HG03575 (cell line): ENCODE results near the gene MATN1.

Experiments
- ATAC-seq: cut with Tn5 transposase; IDR thresholded peaks from one replicate; pipeline ENCODE4 v1.9.1; 2021; ENCODE audit not compliant: unreplicated experiment, insufficient number of reproducible peaks, low FRiP score; ENCODE audit errors: extremely low read depth

MATN1 gene

DNA sequence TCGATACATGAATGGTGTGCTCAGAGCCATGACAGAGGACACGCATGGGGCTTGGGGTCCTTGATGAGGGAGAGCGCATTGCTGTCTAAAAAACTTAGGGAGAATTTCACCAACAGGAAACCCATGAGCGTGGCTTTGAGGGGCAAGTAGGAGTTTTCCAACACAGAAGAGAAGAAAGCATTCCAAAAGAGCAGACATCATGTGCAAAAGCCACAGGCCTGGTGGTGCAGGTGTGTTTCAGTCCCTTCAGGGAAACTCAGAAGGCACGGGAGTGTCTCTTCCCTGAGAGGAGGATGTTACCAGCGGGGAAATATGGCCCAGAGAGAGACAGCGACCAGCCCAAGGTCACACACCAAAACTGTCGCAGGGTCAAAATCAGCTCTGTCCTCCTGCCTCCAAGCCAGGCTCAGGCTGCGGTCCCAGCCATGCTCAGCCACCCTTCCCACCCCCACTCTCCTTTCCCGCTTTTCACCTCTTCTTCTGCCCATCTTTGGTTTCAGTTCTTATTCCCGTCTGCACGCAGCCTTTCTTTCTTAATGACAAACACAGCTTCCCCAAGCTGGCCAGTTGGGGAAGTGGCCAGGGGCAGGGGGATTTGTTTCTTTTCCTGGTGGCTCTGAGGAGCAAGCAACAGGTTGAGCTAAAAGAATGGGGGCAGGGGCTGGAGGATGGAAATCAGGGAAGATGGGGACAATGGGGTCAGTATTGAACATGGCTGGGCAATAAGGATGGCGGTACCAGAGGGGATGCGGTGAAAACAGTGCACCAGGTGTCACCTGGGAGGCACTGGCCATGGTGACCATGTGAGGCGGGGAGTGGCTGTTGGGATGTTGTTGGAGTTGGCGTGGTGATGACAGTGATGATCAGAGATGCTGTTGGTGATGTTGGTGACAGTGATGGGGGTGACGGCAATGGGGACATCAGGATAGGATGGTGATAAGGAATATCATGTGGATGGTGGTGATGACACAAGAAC lies 23.9 kb upstream of the MATN1 start:
- ATAC-seq: no peak

DNA sequence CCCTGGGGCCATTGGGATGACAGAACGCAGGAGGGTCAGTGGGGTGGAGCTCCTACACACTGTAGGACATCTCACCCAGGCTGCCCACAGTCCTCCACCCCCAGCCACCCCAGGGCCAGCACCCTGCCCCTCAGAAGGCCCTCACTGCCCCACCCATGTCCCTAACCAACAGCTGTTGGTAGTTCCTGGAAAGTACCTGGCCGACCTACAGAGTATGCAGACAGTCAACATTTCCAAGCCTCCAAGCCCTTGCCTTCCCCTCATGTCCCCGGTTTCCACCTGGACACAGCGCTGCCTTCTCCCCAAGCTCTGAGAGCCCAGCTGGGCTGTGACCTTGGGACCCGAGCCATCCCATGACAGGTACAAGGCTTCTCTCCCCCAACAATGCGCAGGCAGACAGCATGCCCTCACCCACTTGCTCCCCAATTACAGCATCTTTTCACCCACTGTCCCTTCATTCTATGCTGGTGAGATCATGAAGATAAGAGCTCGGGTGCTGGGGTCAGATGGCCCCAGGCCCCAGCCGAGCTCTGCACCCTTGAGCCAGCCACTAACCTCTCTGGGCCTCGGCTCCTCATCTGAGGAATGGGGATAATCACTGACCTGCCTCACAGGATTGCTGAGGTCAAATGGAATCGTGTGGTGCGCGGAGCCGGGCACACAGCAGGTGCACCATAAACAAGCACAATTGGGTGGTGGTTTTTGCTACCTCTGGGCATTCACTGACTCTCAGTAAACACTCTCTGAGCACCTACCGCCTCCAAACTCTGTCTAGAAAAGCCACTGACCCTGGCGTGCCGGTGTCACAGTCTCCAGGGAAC lies 23.0 kb upstream of the MATN1 start:
- no peak for ATAC-seq

DNA sequence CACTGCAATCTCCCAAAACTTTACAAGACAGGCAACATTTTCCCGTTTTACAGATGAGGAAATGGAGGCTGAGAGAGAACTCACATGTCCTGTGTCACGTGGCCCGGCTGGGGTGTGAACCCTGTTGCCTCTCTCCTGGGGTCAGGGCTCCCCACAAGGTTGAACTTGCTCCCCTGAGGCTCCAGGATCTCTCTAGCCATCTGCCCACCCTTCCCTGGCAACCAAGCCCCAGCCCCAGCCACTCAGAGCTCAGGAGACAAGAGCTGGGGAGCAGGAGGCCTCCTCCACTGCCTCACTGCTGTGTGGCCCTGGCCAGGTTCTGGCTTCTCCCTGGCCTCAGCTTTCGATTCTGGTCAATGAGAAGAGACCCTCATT lies 22.4 kb upstream of the MATN1 start:
- no peak for ATAC-seq

DNA sequence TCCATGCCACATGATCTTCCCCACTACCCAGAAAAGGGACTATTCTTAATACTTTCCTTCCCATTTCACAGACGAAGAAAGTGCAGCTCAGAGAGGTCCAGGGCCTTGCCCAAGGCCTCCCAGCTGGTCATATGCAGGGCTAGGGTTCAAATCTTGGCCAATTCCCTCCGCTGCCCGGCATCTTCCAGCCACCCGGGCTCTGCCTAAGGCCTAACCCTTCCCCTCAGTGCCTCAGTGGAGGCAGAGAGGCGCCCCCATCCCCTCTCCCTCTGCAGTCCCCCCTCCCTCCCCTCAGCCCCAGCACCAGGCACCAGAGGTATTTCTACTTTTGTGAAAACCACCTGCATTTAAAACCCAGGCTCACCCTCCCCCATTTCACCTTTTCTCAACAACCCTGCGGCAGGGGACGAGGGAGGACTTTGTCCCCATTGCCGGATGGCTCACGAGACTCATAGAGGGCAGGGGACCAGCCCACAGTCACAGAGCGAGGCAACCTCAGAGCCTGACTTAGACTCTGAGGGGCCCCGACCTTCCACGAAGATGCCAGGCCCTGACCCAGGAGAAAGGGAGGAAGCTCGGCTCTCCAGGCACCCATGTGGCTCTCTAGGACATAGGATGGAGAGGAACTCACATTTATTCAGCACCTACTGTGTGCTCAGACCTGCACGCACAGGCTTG lies 21.9 kb upstream of the MATN1 start:
- ATAC-seq: no peak

DNA sequence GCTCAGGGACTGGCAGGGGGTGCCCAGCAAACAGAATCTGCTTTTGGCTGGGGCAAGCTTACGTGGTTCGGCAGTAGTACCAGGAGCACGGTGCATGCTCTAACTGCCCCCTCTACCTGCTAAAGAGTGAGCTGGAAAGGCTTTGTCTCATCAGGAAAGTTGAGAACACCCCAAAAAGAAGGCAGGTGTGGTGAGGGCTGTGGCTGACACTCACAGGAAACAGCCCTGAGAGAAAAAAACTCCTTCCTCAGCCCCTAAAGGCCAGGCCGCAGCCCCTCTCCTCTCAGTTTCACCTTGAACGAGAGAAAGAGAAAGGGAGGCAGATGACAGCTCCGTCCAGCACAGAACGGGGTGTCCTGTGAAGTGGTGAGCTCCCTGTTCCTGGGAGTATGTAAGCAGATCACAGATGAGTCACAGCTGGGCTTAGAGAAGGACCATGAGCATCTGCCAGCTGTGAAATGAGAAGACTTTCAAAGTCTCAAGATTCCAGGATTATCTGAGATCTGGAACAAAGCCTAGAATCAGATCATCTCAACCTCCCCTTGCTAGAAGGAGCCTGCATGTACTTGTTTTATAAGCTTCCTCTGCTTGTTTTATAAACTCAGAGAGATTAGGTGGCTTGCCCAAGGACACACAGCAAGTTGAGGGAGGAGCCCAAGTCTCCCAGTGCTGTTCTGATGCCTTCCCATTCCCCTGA lies 20.8 kb upstream of the MATN1 start:
- no peak for ATAC-seq

DNA sequence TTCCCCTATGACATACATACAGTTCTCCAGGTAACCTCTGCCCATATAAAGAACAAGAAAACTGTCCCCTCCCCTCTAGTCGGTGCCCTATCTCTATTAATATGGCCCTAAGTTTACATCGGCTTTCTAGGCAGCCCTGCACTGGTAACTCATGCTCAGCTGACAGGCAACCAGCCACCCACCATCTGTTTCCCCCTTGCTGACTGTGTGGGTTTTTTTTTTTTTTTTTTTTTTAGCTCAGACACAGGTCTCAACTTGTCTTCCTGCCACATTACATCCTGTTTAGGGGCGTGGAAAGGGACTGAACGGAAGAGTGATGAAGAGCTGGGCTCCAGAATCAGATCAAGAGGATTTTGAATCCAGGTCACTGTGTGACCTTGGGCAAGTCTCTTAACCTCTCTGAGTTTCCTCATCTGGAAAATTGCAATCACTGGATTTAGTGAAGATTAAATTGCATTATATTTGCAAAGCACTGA lies 20.2 kb upstream of the MATN1 start:
- no peak for ATAC-seq

DNA sequence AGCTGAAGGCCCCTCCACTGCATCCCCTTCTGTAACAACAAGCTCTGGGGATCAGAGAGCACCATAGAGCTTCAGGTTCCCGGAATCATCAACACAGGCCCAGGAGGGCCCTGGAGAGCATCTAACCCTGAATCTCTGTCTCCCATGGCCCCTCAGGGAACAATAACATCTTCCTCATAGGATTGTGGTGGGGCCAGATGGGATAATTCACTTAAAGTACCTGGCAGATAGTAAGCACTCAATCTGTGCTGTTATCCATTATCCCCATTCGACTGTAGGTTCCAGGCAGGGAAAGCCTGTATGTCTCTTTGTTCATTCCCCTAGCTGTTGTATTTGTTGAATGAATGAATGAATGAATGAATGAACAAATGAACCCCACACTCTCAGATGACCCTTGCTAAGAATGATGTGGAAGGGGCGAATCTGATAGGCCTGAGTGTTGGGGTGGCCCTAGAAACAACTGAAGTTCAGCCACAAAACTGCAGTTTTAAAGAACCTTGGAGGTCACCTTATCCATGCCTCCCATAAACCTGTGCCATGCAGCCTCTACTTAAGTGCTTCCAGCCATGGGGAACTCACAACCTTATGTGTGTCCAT lies 19.7 kb upstream of the MATN1 start:
- no peak for ATAC-seq

DNA sequence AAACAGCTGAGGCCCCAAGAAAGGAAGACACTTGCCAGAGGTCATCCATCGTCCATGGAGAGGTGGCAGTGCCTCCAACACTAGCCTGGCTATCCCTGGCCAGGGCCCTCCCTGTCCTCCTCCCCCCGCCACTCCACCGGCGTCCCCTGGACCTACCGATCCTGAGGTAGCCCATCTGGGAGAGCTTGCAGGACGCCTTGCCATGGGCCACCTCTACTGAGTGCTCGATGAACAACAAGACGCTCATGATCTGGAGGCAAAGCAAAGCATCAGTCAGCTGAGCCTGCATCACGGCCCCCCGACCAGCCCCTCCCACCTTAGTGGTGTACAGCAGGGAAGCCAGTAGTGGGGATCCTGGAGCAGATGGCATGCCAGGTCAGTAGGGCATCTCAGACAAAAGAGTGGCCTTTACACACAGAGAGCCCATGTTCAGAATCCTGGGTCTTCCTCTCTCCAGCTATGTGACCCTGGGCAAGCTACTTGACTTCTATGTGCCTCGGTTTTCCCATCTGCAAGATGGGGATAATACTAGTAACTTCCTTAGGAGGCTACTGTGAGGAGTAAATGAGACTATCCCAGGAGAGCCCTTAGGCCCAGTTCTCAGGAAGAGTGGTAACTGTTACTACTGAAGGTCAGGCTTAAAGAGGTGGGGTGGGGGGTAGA lies 19.0 kb upstream of the MATN1 start:
- ATAC-seq: no peak

DNA sequence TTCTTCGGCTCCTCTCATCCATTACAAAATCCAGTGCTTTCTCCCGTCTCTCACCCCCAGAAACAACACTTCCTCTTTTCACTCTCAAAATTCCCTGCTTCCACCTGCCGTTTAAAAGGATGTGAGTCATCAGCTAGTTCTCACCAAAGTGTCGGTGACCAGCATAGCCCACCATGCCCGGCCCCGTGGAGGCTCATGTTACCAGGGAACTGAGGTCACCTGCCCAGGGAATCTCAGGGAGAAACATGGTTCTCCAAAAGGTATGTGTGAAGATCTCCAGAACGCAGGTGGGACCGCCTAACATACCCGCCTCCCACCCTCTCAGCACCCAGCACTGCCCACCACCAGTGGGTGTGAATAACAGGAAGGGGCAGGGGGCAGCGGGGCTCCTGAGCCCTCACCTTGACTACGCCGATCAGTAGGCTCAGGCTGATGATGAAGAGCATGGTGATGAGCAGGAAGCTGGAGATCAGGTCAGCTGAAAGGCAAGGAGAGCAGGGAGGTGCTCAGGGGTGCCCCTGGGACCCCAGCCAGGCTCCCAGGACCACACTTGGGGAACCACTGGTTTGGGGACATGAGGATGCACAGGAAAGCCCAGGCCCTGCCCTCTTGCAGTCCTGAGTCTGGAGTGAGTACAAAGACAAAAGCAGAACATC lies 18.0 kb upstream of the MATN1 start:
- ATAC-seq: no peak

DNA sequence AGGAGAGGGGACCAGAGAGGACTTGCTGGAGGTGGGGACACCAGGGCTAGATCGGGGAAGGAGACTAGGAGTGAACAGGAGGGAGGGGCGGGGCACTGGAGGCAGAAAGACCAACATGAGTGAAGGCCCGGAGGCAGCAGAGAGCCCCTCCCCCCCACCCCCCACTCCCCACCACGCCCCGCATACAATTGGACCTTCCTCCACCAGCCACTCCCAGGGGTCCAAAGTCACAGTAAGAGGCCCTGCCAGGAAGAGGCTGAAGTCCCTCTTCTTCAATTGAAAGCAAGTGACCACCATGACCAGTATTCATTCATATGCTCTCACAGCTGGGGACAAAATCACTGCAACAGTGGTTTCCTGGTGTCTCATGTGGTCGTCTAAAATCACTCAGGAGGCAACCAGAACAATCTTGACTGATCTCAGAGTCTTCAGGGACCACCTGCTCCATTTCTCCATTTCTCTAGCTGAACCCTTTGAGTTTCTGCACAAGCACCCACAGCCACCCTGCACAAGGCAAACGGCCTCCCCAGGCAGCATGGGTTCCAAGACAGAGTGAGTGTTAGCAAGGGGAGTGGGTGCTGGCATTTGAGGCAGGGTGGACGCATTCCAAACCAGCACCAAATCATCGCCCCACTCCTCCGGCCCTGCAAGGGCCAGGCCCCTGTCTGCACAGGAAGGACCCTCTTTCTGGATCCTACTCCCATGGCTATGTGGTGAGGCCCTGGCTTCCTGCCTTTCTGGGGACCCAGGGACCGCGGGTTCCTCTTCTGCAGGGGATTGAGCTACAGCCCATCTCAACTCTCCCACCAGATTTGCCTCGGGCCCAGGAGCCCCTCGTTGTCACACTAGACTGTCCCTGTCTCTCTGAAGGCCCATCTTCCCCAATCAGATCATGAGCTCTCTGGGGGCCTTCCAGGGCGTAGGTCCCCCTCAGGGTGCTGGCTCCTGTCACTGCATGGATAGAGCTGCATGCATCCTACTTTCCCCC lies 17.2 kb upstream of the MATN1 start:
- no peak for ATAC-seq

DNA sequence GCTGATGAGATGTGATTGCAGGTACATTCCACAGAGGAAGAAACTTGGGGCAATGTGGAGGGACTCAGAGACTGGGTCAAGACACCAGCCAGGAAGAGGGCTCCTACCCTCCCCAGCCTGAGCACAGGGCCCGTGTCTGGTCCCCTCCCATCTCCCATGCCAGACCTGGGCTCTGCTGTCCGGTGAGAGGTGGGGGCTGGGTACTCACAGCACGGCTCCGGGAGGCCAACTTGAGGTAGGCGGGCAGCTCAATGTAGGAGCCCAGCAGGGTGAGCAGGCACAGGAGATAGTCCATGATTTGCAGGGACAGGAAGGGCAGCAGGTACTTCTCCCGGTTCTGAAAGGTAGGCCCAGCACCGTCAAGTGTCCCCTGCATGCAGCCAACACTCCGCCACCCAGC lies 16.2 kb upstream of the MATN1 start:
- no peak for ATAC-seq

DNA sequence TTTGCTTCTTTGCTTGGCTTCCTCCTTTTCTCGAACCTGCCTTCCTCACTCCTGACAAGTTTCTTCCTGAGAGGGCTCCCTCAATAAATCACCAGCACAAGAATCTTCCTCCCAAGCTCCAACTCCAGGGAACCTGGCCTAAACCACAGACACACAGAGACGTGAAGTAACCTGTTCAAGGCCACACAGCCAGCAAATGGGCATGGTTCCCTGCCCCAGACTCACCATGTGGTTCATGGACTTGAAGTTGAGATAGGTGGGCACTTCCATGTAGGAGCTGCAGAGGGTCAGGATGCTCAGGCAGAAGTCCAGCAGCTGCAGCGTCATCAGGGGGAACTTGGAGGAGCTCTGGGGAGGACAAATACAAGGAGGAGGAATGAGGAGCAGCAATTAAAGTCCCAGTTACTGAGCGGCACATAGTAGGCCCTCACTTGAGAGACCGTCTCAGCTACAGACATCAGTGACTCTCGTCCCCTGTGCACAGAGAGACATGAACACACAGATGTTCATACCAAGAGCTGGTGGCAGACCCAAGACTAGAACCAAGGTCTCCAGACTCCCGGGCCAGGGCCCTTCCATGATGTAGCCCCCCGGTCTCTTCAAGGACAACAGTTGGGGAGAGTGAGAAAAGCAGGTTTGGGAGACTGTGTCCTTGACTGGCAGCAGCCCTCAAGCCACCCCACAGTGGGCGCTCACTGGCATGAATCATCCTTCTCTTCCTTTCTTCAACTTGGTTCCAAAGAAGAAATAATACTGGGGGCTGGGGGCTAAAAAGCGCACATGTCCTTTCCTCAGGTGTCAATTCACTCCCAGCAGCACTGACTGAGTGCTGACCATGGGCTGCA lies 15.6 kb upstream of the MATN1 start:
- no peak for ATAC-seq

DNA sequence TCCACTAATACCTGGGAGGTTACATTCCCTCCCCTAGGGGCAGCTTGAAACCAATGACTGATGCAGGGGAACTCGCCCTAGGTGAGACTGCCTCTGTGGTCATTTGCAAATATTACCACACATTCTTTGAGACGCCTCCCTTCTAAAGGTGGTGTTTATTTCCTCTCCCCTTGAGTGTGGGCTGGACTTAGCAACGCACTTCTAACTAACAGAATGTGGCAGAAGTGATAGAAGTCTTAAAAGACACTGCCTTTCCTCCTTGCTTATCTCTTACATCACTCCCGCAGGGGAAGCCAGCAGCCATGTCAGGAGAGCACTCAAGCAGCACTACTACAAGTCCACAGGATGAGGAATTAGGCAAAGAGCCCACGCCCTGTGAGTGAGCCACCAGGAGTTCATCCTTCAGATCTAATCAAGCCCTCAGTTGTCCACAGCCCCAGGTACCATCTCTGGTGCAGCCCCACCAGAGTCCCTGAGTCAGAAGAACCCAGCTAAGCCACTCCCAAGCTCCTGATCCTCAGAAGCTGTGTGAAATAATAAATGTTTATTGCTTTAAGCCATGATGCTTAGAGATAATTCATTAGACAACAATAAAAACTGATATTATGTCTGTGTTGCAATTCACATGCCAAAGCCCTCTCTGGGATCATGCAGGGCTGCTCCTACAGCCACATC lies 14.8 kb upstream of the MATN1 start:
- ATAC-seq: no peak

DNA sequence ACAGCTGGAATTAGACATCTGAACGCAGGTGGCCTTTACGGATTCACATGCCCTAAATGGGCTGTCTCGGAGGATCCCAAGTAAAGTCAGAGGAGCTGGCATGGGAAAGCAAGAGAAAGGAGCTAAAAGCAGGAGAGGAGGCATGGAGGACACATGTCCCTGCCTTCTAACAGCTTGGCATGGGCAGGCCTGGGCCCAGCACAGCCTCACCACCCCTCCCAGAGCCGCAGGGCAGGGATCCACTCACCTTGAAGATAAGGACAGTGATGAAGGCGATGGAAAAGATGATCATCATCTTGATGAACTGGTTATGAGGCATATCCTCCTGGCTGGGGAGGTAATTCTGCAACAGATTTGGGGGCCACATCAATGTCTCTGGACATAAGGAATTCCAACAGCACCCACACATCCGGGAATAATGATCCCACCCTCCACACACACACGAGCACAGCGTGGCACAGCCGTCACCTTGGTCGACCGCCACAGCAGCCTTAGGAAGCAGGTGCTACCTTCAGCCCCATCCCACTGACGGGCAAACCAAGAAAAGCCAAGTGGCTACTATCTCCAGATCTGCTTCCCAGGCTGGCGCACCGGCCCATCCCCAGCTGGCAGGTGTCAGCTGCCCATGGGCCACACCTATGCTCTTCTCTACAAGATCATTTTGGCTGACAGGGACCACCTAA lies 14.1 kb upstream of the MATN1 start:
- ATAC-seq: no peak
